ENCODE measurements around the gene UBTD2. TPM values are rescaled to one million over a fixed set of nuclear protein-coding genes. Genes with fewer than 3 reads are reported as not detected.

UBTD2 gene
- total and polyA plus RNA-seq, 2 donors from 2014 or later = 12.9 to 17.8 TPM

GRCh38 chr5:172322028-172322965 lies 38.7 kb upstream of the UBTD2 start:
- Histone ChIP-seq H3K36me3 (ENCODE audit: control insufficient read depth in 2 of 3, insufficient read depth in 3 of 3, low read length in 3 of 3) (no peaks in the 10 kb centered on the region), H3K27ac (ENCODE audit: low read depth in 2 of 2, low read length in 2 of 2) (no peak overlapping the region), H3K9ac (ENCODE audit: low read length in 3 of 3) (no peak overlapping the region), H3K4me1 (ENCODE audit: control insufficient read depth in 2 of 3, insufficient read depth in 2 of 3, low read depth in 1 of 3, low read length in 3 of 3) (peaks cover 0 to 2% (median 0%) of the 10 kb centered on the region in 3 donors), H3K4me3 (ENCODE audit: low read length in 3 of 3) (no peak overlapping the region), H3K9me3 (ENCODE audit: control insufficient read depth in 2 of 3, insufficient read depth in 1 of 3, low read length in 3 of 3) (no peaks in the 10 kb centered on the region), H3K27me3 (ENCODE audit: control insufficient read depth, insufficient read depth, low read length) (no peaks in the 10 kb centered on the region)
- DNase-seq (peak in 3 of 5 donors; percentile 33 to 67 (median 63)), FAIRE-seq (no peak)
- intact Hi-C loops (cut with DNase I) = no loop called here
- no peak for TF ChIP-seq CTCF (IDR thresholded peaks at IDR 0.05; ENCODE audit: borderline replicate concordance, extremely low read depth, insufficient read depth)

GRCh38 chr5:172321593-172321992 lies 38.0 kb upstream of the UBTD2 start:
- FAIRE-seq = no peak
- Histone ChIP-seq H3K9ac (ENCODE audit: low read length in 3 of 3) (no peak overlapping the region), H3K27me3 (ENCODE audit: control insufficient read depth, insufficient read depth, low read length) (no peaks in the 10 kb centered on the region), H3K4me1 (ENCODE audit: control insufficient read depth in 2 of 3, insufficient read depth in 2 of 3, low read depth in 1 of 3, low read length in 3 of 3) (peaks cover 0 to 2% (median 0%) of the 10 kb centered on the region in 3 donors), H3K4me3 (ENCODE audit: low read length in 3 of 3) (no peak overlapping the region), H3K9me3 (ENCODE audit: control insufficient read depth in 2 of 3, insufficient read depth in 1 of 3, low read length in 3 of 3) (no peaks in the 10 kb centered on the region), H3K36me3 (ENCODE audit: control insufficient read depth in 2 of 3, insufficient read depth in 3 of 3, low read length in 3 of 3) (no peaks in the 10 kb centered on the region), H3K27ac (ENCODE audit: low read depth in 2 of 2, low read length in 2 of 2) (no peak overlapping the region)
- peak in 1 of 5 donors; percentile 19 for DNase-seq
- intact Hi-C loops (cut with DNase I) = no loop called here
- no peak for TF ChIP-seq CTCF (IDR thresholded peaks at IDR 0.05; ENCODE audit: borderline replicate concordance, extremely low read depth, insufficient read depth)

- H3K4me1 ChIP-seq (ENCODE audit: control insufficient read depth in 2 of 3, insufficient read depth in 2 of 3, low read depth in 1 of 3, low read length in 3 of 3) = peaks cover 0 to 2% (median 0%) of the 10 kb centered on the region in 3 donors
- no peaks in the 10 kb centered on the region for H3K36me3 ChIP-seq (ENCODE audit: control insufficient read depth in 2 of 3, insufficient read depth in 3 of 3, low read length in 3 of 3)
- no peak for TF ChIP-seq CTCF (IDR thresholded peaks at IDR 0.05; ENCODE audit: borderline replicate concordance, extremely low read depth, insufficient read depth)
- H3K9me3 ChIP-seq (ENCODE audit: control insufficient read depth in 2 of 3, insufficient read depth in 1 of 3, low read length in 3 of 3) = no peaks in the 10 kb centered on the region
- DNase-seq = no peak
- no peak overlapping the region for H3K4me3 ChIP-seq (ENCODE audit: low read length in 3 of 3)
- no peak overlapping the region for H3K27ac ChIP-seq (ENCODE audit: low read depth in 2 of 2, low read length in 2 of 2)
- FAIRE-seq = no peak
- intact Hi-C loops (cut with DNase I) = no loop called here
- H3K27me3 ChIP-seq (ENCODE audit: control insufficient read depth, insufficient read depth, low read length) = no peaks in the 10 kb centered on the region
- no peak overlapping the region for H3K9ac ChIP-seq (ENCODE audit: low read length in 3 of 3)
Observed at GRCh38 chr5:172319708-172320441, 36.3 kb upstream of the UBTD2 start.

Data from kidney (tissue), 14 donors.